ENCODE data around the gene WFIKKN1. TPM values are rescaled to one million over a fixed set of nuclear protein-coding genes. Genes with fewer than 3 reads are reported as not detected.

WFIKKN1 gene
- total RNA-seq, 2 experiments from 2014 or later, result 0.47 to 0.60 TPM

- ATAC-seq (ENCODE audit: low read depth) (no peak), DNase-seq (no peak)
- no peaks in the 10 kb centered on the region for H3K9me3 Mint-ChIP-seq
- H3K4me3 Mint-ChIP-seq, result no peak overlapping the region
- H3K4me1 Mint-ChIP-seq, result peaks cover 6% of the 10 kb centered on the region
- no peak overlapping the region for H3K27ac Mint-ChIP-seq
- POLR2A ChIA-PET, result no interaction called here
- no peaks in the 10 kb centered on the region for H3K27me3 Mint-ChIP-seq
- H3K36me3 Mint-ChIP-seq, result no peaks in the 10 kb centered on the region
Measured at GRCh38 chr16:631808-632358, 1.1 kb downstream of the WFIKKN1 start.

- H3K4me3 Mint-ChIP-seq, result no peak overlapping the region
- ATAC-seq (ENCODE audit: low read depth), result no peak
- no peak for DNase-seq
- no peak overlapping the region for H3K27ac Mint-ChIP-seq
- H3K27me3 Mint-ChIP-seq, result no peaks in the 10 kb centered on the region
- peaks cover 6% of the 10 kb centered on the region for H3K4me1 Mint-ChIP-seq
- no peaks in the 10 kb centered on the region for H3K9me3 Mint-ChIP-seq
- no peaks in the 10 kb centered on the region for H3K36me3 Mint-ChIP-seq
- POLR2A ChIA-PET, result no interaction called here
Measured at GRCh38 chr16:632486-633335, 1.9 kb downstream of the WFIKKN1 start.

- Mint-ChIP-seq H3K4me1 (peaks cover 6% of the 10 kb centered on the region), H3K27me3 (no peaks in the 10 kb centered on the region), H3K27ac (no peak overlapping the region), H3K36me3 (no peaks in the 10 kb centered on the region), H3K9me3 (no peaks in the 10 kb centered on the region), H3K4me3 (no peak overlapping the region)
- POLR2A ChIA-PET, result no interaction called here
- DNase-seq, result no peak
- no peak for ATAC-seq (ENCODE audit: low read depth)
Measured at GRCh38 chr16:633336-634050, 2.7 kb downstream of the WFIKKN1 start.

GRCh38 chr16:634051-634670 is 3.4 kb downstream of the WFIKKN1 start:
- no peak for ATAC-seq (ENCODE audit: low read depth)
- POLR2A ChIA-PET, result no interaction called here
- no peak overlapping the region for H3K27ac Mint-ChIP-seq

GRCh38 chr16:634996-635395 is 4.2 kb downstream of the WFIKKN1 start:
- DNase-seq (no peak), ATAC-seq (ENCODE audit: low read depth) (no peak)
- Mint-ChIP-seq H3K9me3 (no peaks in the 10 kb centered on the region), H3K27me3 (no peaks in the 10 kb centered on the region), H3K4me3 (peak overlapping the region; percentile 75), H3K27ac (no peak overlapping the region), H3K4me1 (peaks cover 6% of the 10 kb centered on the region), H3K36me3 (no peaks in the 10 kb centered on the region)
- POLR2A ChIA-PET, result no interaction called here

More at GRCh38 chr16:634051-634670, 3.4 kb downstream of the WFIKKN1 start:
- Mint-ChIP-seq H3K4me3 (peak overlapping the region; percentile 40), H3K27me3 (no peaks in the 10 kb centered on the region), H3K9me3 (no peaks in the 10 kb centered on the region), H3K4me1 (peaks cover 6% of the 10 kb centered on the region), H3K36me3 (no peaks in the 10 kb centered on the region)
- no peak for DNase-seq

- no peak for DNase-seq
- POLR2A ChIA-PET, result interaction anchor here (0.6 to 2.5 kb wide), 14 partner anchors 13 to 588 kb away, joined by 3 to 13 read pairs (median 4); partner anchors contain the start of genes CAPN15, CHTF18, NHLRC4 and RHOT2
- Mint-ChIP-seq H3K36me3 (no peaks in the 10 kb centered on the region), H3K9me3 (no peaks in the 10 kb centered on the region), H3K27ac (no peak overlapping the region), H3K27me3 (no peaks in the 10 kb centered on the region), H3K4me1 (peaks cover 6% of the 10 kb centered on the region), H3K4me3 (peak overlapping the region; percentile 62)
- peak; percentile 10 for ATAC-seq (ENCODE audit: low read depth)
Measured at GRCh38 chr16:635573-636205, 4.9 kb downstream of the WFIKKN1 start.

- DNase-seq (peak; percentile 96), ATAC-seq (ENCODE audit: low read depth) (peak; percentile 76)
- Mint-ChIP-seq H3K4me1 (peaks cover 6% of the 10 kb centered on the region), H3K27me3 (no peaks in the 10 kb centered on the region), H3K4me3 (peak within 1 kb of the TSS; percentile 94), H3K36me3 (no peaks in the 10 kb centered on the region), H3K27ac (peak within 1 kb of the TSS; percentile 94), H3K9me3 (no peaks in the 10 kb centered on the region)
- POLR2A ChIA-PET, result interaction anchor here (0.6 to 2.5 kb wide), 15 partner anchors 12 to 587 kb away, joined by 3 to 13 read pairs (median 5); partner anchors contain the start of genes CAPN15, CHTF18, NHLRC4 and RAB40C
Measured at GRCh38 chr16:636206-637080, 5.7 kb downstream of the WFIKKN1 start, which contains the start of gene METTL26. METTL26 (minus strand) TSS chr16:636305; CDS start chr16:636290, 15 bp downstream.

GRCh38 chr16:637081-638018 is 6.6 kb downstream of the WFIKKN1 start:
- peak overlapping the region; percentile 94 for H3K27ac Mint-ChIP-seq
- H3K4me1 Mint-ChIP-seq, result peaks cover 6% of the 10 kb centered on the region
- peak overlapping the region; percentile 94 for H3K4me3 Mint-ChIP-seq
- no peaks in the 10 kb centered on the region for H3K27me3 Mint-ChIP-seq
- ATAC-seq (ENCODE audit: low read depth) (peak; percentile 2), DNase-seq (no peak)
- POLR2A ChIA-PET, result interaction anchor here (1.1 to 2.5 kb wide), 10 partner anchors 12 to 282 kb away, joined by 3 to 13 read pairs (median 5); partner anchors contain the start of genes CAPN15, CHTF18, NHLRC4 and RAB40C
- H3K36me3 Mint-ChIP-seq, result no peaks in the 10 kb centered on the region
- no peaks in the 10 kb centered on the region for H3K9me3 Mint-ChIP-seq

GRCh38 chr16:638034-638543 is 7.3 kb downstream of the WFIKKN1 start:
- no peaks in the 10 kb centered on the region for H3K27me3 Mint-ChIP-seq
- no peaks in the 10 kb centered on the region for H3K36me3 Mint-ChIP-seq
- POLR2A ChIA-PET, result interaction anchor here (0.5 kb wide), 1 partner anchor 524 kb away, joined by 4 read pairs; no protein-coding TSS in a partner anchor
- DNase-seq (no peak), ATAC-seq (ENCODE audit: low read depth) (no peak)
- H3K4me3 Mint-ChIP-seq, result no peak overlapping the region
- H3K9me3 Mint-ChIP-seq, result no peaks in the 10 kb centered on the region
- peaks cover 9% of the 10 kb centered on the region for H3K4me1 Mint-ChIP-seq
- no peak overlapping the region for H3K27ac Mint-ChIP-seq

- Mint-ChIP-seq H3K4me3 (no peak overlapping the region), H3K36me3 (no peaks in the 10 kb centered on the region), H3K27me3 (no peaks in the 10 kb centered on the region), H3K9me3 (no peaks in the 10 kb centered on the region), H3K4me1 (peaks cover 9% of the 10 kb centered on the region), H3K27ac (no peak overlapping the region)
- POLR2A ChIA-PET, result no interaction called here
- no peak for ATAC-seq (ENCODE audit: low read depth)
- no peak for DNase-seq
Measured at GRCh38 chr16:638836-639235, 8.1 kb downstream of the WFIKKN1 start.

GRCh38 chr16:640614-641013 is 9.8 kb downstream of the WFIKKN1 start:
- no peak for DNase-seq
- H3K9me3 Mint-ChIP-seq, result no peaks in the 10 kb centered on the region
- H3K4me3 Mint-ChIP-seq, result peak overlapping the region; percentile 70
- no peaks in the 10 kb centered on the region for H3K36me3 Mint-ChIP-seq
- peak overlapping the region; percentile 67 for H3K27ac Mint-ChIP-seq
- H3K4me1 Mint-ChIP-seq, result peaks cover 11% of the 10 kb centered on the region
- POLR2A ChIA-PET, result no interaction called here
- no peaks in the 10 kb centered on the region for H3K27me3 Mint-ChIP-seq
- no peak for ATAC-seq (ENCODE audit: low read depth)
